ENCODE results near the gene KCNA2. TPM values are rescaled to one million over a fixed set of nuclear protein-coding genes. Genes with fewer than 3 reads are reported as not detected.

The KCNA2 gene
- polyA plus RNA-seq, 3 donors = 0.30 to 0.49 (median 0.32) TPM

DNA sequence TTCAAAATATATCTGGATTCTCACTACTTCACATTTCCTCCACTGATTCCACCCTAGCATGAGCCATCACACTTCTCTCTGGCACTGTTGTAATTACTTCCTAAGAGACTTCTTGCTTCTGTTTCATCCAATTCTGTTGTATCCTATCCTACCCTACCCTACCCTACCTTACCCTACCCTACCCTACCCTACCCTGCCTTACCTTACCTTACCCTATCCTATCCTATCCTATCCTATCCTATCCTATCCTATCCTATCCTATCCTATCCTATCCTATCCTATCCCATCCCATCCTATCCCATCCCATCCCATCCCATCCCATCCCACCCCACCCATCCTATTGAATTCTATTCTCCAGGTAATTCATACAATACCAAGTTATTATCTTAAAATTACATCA, 29.7 kb downstream of the KCNA2 start:
- DNase-seq (ENCODE audit: low read depth in 3 of 3, low spot score in 2 of 3) = no peak

DNA sequence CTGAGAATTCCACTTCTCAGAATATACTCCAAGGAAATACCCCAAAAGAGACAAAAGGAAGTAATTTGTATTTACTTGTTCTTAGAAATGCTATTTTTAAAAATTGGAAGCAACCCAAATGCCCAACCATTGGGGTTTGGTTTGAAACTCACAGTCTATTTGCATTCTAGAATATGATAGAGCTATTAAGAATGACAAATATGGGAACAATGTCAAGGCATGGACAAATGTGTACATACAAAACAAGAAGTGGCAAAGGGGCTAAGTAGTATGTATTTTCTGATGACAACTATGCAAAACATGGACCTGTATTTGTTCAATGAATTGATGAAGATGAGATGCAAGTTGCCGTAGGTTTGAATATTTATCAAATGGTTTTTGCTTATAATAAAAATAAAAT, 32.8 kb downstream of the KCNA2 start:
- DNase-seq (ENCODE audit: low read depth in 3 of 3, low spot score in 2 of 3) = no peak

DNA sequence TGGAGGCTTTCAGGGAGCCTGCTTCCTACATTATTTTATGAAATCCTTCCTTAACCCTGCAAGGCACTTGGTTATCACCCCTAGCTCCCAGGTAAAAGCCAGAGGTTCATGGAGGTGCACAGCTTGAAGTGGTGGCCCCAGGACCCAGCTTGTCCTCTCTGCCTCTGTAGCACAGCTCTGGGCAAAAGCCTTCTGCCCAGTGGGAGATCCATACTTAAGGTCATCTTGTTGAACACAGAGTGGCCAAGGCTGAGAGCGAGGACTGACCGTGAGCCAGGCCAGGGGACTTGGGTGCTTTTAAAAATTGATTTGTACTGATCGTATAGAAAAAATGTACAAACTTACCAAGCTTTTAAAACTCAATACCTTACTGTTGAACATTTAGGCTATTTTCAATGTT, 33.4 kb downstream of the KCNA2 start:
- no peak for DNase-seq (ENCODE audit: low read depth in 3 of 3, low spot score in 2 of 3)

DNA sequence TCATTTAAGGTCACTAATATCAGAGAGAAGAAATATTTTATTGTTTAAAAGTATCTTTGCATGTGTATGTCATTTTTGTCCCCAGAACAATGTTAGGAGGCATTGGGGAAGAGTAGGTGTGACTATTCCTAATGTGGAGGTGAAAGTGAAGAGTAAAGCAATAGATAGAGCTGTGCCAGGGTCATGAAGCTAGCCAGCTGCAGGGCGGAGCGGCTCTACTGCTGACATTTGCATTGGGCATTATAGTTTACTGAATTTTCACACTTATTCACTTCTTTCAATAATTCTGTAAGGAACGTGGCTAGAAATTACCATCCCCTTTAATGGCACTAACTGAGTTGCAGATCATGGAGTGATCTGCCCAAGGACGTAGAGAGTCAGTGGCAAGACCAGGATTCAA, 35.3 kb downstream of the KCNA2 start:
- DNase-seq (ENCODE audit: low read depth in 3 of 3, low spot score in 2 of 3) = no peak

DNA sequence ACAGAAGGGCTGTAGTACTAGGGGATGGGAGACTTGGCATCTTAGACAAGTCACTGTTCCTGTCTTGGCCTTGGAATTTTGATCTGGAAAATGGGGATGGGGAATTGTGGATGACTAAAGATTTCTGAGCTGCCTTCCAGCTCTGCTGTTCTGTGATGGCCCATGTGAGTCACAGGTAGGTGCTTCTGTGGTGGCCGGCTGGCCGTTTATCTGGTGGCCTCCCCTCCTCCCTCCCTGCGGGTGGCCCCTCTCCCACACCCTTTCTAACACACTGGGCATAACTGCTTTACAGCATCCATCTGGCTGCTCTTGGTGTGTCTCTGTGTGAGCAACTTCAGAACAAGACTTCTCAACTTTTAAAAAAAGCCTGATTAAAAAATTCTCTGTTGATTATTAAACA, 35.9 kb downstream of the KCNA2 start:
- no peak for DNase-seq (ENCODE audit: low read depth in 3 of 3, low spot score in 2 of 3)

DNA sequence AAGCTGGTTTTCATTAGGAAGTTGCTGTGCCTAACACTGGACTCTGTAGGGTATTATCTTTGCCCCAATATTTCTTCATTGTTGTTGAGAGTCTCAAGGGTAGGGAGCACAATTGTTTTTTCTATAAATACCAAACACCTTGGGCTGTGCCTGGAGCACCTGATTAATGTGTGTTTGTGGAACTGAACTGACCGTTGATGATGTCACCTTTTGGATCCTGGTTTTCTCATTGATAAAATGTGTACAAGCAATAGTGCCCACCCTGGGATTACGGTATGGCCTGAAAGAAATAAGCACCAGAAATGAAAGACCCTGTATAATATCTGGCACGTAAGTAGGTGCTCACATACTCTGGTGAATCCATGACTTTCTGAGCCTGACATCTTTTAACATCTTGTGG, 39.3 kb downstream of the KCNA2 start:
- DNase-seq (ENCODE audit: low read depth in 3 of 3, low spot score in 2 of 3) = no peak

DNA sequence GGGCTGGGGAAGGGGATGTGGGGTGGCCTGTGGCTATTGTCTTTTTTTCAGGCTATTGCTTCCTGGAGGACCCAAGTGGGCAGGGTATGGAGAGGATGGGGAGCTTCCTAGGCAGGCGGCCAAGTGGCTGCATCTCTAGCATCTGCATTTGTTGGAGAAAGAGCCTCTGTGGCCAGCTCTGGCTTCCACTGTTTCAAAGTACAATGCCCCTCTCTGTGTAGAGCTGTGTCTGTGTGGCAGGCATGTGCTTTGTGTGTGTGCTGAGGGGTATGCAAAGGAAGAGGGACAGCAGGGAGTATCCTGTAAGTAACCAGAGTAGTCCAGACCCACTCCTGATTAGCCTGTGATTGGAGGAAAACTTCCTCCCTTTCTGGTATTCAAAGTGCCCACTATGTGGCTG, 40.6 kb downstream of the KCNA2 start:
- DNase-seq (ENCODE audit: low read depth in 3 of 3, low spot score in 2 of 3) = no peak

DNA sequence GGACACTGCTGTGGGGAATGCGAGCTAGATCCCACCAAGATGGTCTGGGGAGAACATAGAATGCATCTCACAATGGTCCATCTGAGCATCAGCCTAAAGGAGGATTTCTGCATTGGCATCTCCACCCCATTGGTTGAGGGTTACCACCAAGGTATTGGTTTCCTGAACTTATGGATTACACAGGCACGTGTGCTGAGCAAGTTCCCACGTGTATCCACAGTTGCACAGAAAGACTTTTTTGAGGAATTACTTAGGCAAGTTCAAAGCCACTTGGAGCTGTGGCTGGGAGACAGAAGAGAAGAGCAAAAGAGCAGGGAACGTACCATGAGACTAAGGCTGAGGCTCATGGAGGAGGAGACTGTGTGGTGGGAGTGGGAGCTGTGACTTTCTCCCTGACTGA, 43.1 kb downstream of the KCNA2 start:
- DNase-seq (ENCODE audit: low read depth in 3 of 3, low spot score in 2 of 3) = no peak

DNA sequence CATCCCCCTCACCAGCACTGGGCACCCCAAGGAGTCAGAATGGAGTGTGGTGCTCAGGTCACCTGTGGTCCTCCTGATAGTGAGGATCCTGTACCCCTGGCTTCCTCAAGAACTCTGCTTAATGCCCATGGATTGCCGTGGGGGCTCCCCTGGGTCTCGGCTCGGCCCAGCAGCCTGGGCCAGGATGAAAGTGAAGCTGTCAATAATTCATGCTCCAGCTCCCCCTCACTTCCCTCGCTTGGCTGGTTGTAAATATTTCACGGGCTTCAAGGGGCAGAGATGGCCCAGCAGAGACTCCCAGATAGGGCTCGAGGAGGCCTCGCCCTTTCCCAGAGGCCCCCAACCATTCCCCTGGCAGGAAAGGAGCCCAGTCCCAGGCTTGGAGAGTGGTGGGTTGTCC, 44.6 kb downstream of the KCNA2 start:
- DNase-seq (ENCODE audit: low read depth in 3 of 3, low spot score in 2 of 3) = no peak

DNA sequence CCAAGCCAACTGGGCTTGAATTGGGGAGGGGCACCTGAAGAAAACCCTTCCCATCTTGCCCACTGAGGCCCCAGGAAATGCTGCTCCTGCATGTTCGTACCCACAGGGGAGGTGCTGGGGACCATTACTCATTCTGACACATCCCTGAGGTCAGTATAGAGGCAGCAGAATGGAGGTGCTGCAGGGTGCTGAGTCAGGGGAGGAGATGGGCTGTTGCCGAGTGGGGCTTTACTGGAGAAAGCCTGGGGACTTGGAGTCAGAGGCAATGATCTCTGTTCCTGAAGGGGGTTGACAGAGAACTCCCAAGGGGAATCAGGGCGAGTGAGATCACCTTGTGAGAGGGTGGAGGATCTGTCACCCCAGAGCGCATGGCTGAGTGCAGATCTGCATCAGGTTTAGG, 47.0 kb downstream of the KCNA2 start:
- DNase-seq (ENCODE audit: low read depth in 3 of 3, low spot score in 2 of 3) = no peak

DNA sequence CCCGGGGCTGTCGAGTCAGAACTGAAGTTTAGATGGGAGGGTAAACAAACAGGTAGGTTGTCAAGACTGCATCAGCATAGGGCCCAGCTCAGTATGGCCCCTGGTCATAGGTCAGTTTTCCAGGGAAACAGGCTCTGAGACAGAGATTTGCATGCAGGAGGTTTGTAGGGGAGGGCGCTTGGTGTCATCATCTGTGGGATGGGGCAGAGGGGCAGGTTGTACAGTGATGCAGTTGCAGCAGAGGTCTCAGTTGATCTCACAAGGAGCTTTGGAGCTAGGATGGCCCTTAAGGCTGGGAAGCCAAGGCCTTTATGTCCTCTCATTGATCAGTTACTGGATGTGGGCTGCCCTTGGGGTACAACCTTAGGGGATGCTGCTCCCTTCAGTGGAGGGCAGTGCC, 48.7 kb downstream of the KCNA2 start:
- DNase-seq (ENCODE audit: low read depth in 3 of 3, low spot score in 2 of 3) = no peak

DNA sequence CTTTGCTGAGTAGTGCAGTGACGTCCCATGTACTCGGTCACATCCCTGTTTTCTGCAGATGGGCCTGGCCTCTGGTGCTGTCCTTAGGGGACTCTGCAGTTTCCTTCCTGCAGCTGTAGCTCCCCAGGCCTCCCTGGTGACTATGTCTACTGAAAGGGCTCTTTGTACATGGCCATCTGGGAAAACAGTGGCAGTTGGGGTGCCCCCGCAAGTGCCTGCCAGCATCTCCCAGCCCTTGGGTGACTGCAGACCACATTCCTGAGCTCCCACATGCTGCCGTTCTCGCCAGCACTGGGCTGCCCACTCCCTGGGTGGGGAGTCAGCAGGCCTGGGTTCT, 49.7 kb downstream of the KCNA2 start:
- DNase-seq (ENCODE audit: low read depth in 3 of 3, low spot score in 2 of 3) = no peak

DNA sequence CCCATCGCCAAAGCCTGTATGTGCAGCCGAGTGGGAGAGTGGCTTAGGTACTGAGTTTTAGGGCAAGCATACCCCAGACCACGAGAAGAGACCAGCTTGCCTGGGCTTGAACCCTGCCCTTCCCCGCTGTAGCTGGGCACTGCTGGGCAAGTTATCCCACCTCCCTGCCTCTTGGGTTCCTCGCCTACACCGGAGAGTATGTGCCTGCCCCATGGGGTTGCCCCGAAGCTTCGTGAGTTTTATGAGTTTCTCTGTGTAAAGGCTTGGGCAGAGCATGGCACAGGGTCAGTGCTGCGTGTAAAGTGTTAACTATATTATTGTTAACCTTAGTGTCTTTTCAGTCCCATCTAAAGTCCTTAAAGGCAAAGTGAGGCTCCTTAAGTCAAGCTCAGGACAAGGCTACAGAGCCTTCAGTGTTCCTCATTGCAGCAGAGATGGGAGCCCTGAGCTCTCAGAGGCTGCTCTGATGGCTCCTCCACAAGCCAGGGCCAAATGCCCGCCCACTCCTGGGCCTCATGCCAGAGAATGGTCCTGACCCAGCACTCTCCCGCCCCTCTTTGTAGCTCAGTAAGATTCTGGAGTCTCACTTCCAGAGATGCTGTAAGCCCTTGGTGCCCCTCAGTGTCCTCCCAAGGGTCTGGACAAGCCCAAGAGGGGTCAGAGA, 50.2 kb downstream of the KCNA2 start:
- DNase-seq (ENCODE audit: low read depth in 3 of 3, low spot score in 2 of 3) = no peak

DNA sequence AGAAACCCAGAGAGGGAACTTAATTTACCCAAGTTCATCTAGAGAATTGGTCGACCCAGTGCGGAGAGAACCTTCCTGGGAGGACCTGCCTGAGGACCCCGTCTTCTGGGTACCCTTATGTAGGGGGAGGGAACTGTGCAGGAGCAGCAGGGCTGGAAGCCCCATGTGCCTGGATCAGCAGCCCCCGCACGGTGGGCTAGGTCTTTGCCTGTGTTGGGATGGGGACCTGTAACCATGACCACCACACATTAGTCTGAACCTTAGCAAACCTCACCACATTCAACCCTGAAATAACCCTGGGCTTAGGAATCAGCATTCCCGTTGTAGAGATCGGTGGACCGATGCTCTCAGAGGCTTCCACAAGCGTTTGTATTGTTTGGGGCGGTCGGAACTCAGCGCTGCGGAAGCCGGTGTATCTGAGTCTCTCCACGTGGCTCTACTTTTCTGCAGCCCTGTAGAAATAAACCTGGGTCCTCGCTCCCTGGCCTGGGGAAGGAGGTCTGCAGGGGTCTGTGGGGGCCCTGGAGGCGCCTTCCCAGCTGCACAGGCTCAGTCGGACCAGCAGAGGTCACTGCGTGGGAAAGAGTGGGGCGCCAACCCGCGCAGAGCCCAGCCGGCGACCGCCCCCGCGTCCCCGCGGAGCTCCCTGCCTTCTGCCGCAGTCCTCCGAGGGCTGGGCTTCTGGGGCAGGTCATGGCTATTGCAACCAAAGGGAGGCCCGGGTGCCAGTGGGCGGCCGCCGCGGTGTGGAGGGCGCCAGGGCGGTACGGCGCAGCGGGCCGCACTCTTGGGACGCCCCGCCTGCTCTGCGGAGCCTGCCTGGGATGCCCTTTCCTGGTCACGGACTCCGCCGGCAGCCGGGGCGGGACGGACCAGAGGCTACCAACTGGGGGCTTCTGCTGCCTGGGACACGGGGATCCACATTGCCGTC, 51.0 kb downstream of the KCNA2 start:
- DNase-seq (ENCODE audit: low read depth in 3 of 3, low spot score in 2 of 3) = peak in 2 of 3 donors; percentile 18 to 19

DNA sequence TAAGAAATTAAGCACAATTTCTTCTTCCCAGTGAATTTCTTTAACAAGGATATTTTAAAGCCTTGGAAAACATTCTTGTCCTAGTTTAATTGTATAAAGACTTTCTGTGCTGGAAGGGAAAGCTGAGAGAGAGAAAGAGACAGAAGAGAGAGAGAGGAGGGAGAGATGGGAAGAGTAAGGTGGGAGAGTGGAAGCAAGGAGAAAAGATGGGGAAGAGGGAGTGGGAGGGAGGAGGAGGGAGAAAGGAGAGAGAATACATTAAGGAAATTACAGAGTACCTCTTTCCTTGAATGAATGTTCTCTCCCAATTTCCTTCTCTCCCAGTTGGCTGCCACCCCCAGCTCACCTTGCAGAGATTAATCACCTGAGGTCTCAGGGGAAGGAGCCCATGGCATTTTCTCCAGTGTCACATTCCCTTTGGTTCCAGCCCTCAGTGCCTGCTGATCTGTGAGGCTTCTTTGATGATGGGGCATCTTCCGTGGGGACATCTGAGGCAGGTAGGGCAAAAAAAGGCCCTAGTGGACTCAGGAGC, 54.8 kb downstream of the KCNA2 start:
- DNase-seq (ENCODE audit: low read depth in 3 of 3, low spot score in 2 of 3) = no peak

DNA sequence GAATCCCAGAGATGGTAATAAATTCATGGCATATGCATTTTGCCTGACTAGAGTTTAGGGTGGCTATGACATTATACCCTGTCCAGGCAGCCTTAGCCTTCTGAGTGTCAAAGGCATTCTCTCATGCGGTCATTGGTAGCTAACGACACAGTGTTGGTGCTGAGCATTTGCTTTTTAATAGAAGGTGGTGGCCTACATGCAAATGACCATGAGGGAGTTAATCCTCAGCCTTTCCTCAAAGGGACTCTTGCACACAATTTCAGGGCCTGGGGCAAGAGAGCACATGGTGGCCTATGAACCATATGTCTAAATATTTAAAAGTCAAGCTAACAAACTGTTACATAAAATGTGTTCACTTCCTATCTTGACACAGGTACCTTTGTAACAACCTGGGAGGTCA, 56.3 kb downstream of the KCNA2 start:
- no peak for DNase-seq (ENCODE audit: low read depth in 3 of 3, low spot score in 2 of 3)

DNA sequence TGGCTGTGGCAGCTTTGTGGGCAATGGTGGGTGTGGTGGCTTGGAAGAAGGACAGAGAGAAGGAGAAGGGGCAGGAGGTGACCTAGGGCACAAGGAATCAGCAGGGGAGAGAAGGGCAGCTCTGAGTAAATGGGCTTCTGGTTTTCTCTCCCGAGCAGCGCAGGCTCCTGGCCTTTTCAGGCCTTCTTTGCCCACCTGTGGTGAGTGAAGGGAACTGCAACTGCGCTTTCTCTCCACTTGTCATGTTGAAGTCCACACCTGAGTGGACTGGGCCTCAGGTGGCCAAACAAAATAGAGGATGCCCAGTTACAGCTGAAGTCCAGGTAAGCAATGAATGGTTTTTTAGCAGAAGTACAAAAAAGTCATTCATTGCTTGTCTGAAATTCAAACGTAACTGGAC, 57.8 kb downstream of the KCNA2 start:
- DNase-seq (ENCODE audit: low read depth in 3 of 3, low spot score in 2 of 3) = no peak

DNA sequence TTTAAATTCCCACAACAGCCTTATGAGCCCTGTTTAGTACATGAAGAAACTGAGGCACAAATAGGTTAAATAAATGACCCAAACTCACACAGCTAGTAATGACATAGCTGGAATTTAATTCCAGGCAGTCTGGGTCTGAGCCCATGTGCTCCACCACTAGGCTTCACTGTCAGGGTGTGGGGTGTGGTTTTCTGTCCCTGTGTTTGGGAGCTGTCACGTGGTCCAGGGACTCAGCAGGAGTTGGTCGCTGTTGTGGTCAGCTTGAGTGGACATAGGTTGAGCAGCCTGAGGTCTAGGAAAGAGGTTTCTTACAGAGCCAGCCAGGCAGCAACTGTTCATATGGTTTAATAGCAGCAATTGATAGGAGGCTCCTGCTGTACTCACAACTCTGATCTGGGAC, 59.1 kb downstream of the KCNA2 start:
- DNase-seq (ENCODE audit: low read depth in 3 of 3, low spot score in 2 of 3) = no peak

DNA sequence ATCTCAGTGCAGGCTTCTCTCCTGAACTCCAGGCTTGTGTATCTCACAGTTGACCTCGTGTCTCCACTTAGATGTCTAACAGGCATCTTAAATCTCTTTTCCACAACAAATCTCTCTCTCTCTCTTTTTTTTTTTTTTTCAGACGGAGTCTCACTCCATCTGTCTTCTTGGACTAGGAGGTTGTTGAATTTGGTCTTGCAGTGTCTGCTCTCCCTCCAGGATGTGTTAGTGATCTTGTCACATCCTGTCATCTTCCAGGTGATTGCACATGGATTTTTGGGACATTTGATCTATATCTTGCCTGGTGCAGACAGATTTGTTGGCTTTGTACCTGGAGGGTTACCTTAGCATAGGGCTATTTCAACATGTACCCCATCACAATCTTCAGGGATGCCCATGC, 60.7 kb downstream of the KCNA2 start:
- no peak for DNase-seq (ENCODE audit: low read depth in 3 of 3, low spot score in 2 of 3)

DNA sequence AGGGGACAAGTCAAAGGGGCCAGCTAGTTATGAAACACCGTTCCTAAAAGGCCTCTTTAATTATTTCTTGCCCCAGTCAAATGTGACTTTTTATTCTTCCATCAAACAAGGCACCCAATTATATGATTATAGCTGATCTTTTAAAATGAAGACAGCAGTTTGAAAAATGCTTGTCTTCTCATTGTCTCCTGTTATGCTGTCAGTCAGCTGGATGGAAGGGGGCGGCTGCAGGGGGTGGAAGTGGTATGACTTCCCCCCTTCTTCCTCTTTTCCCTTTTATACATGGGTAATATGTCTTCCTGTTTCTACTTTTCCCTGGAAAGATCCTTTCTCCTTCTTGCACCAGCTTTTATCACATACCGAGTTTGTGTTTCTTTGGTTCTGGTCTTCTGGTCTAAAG, 61.4 kb downstream of the KCNA2 start:
- no peak for DNase-seq (ENCODE audit: low read depth in 3 of 3, low spot score in 2 of 3)

All from right renal cortex interstitium (tissue), 3 donors.